ENCODE results near the gene FADD.

DNA sequence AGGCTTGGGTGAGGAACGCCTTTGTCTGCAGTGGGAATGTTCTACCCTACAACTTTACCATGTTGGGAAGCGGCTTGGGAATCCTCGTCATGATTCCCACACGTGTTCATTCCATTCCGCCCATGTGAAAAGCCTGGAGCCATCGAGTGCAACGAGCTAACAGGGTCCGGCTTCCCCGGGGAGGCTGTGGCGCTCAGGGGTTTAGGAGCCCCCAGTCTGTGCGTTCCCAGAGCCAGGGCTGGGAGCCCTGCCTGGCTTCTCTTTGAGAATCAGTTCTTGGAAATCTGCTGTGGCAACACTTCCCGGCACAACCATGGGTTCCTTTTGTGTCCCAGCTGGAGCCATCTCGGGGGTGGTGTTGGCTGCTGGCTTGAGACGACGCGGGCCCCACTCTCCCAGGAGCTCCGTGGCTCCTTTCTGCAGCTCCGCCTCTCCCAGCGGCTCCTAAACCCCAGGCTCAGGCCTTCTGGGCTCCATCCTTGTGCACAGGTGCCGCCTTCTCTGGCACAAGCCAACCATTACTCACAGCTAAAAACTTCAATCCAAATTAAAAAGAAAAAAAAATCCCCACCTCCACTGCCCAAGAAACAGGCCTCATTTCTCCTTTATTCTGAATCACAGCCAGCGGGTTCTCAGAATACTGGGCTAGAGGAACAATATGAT lies 48.7 kb downstream of the FADD start:
- TF ChIP-seq, protein P1, sequence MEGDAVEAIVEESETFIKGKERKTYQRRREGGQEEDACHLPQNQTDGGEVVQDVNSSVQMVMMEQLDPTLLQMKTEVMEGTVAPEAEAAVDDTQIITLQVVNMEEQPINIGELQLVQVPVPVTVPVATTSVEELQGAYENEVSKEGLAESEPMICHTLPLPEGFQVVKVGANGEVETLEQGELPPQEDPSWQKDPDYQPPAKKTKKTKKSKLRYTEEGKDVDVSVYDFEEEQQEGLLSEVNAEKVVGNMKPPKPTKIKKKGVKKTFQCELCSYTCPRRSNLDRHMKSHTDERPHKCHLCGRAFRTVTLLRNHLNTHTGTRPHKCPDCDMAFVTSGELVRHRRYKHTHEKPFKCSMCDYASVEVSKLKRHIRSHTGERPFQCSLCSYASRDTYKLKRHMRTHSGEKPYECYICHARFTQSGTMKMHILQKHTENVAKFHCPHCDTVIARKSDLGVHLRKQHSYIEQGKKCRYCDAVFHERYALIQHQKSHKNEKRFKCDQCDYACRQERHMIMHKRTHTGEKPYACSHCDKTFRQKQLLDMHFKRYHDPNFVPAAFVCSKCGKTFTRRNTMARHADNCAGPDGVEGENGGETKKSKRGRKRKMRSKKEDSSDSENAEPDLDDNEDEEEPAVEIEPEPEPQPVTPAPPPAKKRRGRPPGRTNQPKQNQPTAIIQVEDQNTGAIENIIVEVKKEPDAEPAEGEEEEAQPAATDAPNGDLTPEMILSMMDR (IDR thresholded peaks at IDR 0.05): no peak
- TF ChIP-seq POLR2AphosphoS5 (IDR thresholded peaks at IDR 0.05) (no peak), POLR2A (IDR thresholded peaks at IDR 0.05) (no peak)

Measured in prostate gland (tissue), 2 donors.